ENCODE data around the gene GNB1.
"Not testable (repeated sequence)": the region's sequence is repeated elsewhere in the genome, so short reads cannot be mapped to it uniquely, and the experiment has no call there.

GNB1 gene

DNA sequence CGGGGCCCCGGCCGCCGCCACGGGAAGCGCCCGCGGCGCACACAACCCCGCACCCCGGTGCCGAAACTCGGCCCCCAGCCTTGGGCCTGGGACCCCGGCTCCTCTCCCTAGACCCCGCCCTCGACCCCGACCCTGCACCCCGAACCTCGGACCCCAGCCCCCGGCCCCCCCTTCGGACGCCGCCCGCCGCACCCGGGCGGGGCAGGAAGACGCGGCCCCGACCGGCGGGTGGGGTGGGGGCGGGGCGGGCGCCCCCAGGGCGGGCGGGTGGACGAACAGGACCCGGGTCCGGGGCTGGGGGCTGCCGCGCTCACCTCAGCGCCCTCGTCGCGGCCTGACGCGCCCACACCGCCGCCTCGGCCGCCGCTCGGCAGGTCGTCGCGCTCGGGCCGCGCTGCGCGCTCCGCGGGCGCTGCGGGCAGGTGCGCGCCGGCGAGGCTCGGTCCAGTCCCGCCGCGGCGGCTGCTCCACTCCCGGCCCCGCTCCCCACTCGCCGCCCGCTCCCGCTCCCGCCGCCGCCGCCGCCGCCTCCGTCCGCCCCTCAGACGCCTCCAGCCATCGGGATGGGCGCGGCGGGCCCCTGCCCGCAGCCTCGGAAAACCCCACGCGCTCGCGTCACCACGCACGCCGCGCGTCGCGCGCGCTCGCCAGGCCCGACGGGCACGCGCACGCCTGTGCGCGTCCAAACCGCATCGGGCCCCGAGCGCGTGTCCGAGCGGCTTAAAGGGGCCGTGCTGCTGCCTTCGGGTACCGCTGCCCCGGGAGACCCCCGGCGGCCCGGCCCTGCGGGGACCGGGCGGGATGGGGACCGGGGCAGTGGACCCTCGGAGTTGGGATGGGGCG is at the start of gene GNB1:
Gene GNB1 (minus strand): TSS at position 582 of the 843 bp plus-strand sequence. CDS start 65,634 bp downstream, outside the sequence.
- DNase-seq, result peak; percentile 88

DNA sequence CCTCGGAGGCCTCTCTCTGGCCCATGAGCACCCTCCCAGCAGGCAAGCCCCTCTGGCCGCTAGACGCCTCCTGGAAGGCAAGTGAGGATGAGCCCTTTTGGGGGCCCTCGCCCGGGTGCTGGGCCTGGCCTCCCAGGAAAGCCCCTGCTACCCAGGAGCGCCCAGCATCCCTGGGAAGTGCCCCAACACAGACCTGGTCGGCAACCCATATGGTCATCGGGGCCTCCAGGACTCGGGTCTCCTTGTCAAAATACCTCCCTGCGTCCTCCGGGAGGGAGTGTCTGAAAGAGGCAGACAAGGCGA is 49.2 kb upstream of the GNB1 start:
- DNase-seq, result no peak

DNA sequence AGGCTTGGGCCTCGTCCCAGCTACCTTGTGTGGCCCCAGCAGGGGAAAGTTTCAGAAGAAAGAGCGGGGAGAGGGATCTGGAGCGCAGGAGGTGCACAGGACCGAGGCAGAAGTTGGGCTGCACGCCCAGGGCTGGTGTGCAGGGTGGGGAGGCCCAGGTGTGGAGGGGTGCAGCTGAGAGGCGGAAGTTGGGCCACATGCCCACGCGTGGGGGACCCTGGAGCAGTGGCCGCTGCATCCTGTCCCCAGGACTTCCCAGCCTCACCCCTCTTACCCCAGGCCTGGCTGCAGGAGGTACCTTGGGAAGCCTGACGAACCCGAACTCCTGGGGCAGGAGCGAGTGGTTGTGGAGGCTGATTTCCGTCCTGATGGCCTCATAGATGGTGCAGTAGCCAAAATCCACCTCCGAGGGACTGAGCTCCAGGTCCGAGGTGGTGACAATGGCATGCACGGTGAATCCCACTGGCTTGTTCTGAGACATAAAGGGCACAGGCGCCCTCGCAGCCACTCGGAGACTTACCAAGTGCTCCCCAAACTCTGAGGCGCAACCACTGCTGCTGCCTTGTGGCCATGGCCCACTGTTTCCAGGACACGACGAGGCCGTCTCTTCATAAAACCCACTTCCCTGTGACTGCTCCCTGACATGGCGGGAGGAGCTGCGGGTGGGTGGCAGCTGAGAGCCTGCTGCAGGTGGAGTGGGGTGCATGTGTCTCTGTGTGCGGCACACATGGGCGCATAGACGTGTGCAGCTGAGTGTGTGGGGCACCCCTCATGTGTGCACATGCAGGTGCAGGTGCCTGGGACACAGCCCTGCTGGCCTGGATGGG is 48.6 kb upstream of the GNB1 start:
- DNase-seq, result no peak

DNA sequence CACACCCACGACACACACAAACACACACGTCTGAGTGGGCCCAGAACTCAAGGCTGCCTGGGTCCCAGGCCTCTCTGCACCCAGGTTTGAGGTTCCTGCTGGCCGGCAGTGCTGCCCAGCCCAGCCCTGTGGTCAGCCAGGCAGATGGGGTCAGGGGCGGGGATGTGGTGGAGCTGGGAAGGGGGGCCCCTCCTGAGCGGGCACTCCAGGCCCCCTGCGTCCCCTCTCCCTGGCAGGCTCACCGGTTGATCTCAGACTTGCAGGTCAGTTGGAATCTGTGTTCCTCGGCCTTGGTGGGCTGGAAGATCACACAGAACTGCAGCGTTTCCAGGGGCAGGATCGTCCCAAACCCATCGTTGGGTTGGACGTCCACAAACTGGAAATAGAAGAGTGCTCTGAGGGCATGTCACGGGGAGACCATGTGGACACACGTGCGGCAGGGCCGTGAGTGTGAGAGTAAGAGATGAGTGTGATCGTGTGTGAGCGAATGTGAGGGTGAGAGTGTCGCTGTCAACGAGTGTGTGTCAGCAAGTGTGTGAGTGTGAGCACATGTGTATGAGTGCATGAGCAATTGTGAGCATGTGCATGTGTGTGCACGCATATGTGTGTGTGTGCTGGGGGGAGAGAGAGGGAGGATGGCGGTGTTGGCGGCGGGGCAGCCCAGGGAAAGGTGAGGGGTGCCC is 47.9 kb upstream of the GNB1 start:
- no peak for DNase-seq

DNA sequence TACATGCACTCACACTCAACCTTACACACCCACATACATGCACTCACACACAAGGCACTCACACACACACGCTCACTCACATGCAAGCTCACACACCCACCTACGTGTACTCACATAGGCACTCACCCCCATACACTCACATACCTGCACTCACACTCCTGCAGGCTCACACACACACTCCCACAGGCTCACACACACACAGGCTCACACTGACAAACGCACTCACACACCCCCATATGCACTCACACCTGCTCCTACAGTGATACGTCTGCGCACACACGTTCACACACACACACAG is 47.3 kb upstream of the GNB1 start:
- no peak for DNase-seq

DNA sequence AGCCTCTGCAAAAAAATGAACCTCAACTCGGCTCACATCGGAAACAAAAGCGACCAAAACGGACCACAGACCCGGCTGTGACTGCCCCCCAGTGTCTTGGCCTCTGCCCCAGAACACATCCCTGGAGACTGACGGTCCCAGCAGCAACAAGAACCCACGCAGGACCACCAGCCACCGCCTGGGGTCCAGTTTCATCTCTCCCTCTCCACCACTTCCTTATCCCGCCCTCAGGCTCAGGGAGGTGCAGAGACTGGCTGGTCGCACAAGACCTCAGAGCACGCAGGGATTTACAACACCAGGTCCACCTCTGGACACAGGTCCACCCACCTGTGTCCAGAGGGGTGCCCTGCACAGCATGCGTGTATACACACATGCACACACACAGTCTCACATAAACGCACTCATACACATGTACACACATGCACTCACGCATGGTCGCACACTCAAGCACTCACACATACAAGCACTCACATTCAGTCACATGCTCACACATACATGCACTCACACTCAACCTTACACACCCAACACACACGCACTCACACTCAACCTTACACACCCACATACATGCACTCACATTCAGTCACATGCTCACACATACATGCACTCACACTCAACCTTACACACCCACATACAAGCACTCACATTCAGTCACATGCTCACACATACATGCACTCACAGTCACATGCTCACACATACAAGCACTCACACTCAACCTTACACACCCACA is 46.8 kb upstream of the GNB1 start:
- no peak for DNase-seq

DNA sequence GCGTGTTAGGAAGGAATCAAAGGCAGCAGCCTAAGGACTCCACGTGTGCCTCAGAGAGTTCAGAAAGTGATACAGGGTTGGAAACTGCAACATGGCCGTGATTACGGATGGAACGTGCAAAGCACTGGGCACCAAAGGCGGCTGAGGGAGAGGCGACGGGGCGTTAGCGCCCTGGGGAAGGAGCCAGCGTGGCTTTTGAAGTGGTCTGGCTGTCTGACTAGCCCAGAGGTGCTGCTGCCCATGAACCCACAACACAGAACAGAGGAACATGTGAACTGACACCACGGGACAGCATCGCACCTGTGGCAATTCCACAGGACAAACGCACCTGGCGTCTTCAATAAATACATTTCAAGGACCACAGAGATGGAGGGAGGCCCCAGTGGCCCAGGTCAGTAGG is 46.2 kb upstream of the GNB1 start:
- no peak for DNase-seq

DNA sequence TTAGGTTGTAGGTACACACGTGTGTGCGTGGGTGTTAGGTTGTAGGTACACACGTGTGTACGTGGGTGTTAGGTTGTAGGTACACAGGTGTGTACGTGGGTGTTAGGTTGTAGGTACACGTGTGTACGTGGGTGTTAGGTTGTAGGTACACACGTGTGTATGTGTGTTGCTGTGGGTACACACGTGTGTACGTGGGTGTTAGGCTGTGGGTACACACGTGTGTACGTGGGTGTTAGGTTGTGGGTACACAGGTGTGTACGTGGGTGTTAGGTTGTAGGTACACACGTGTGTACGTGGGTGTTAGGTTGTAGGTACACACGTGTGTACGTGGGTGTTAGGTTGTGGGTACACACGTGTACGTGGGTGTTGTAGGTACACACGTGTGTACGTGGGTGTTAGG is 44.0 kb upstream of the GNB1 start:
- not testable (repeated sequence) for DNase-seq

DNA sequence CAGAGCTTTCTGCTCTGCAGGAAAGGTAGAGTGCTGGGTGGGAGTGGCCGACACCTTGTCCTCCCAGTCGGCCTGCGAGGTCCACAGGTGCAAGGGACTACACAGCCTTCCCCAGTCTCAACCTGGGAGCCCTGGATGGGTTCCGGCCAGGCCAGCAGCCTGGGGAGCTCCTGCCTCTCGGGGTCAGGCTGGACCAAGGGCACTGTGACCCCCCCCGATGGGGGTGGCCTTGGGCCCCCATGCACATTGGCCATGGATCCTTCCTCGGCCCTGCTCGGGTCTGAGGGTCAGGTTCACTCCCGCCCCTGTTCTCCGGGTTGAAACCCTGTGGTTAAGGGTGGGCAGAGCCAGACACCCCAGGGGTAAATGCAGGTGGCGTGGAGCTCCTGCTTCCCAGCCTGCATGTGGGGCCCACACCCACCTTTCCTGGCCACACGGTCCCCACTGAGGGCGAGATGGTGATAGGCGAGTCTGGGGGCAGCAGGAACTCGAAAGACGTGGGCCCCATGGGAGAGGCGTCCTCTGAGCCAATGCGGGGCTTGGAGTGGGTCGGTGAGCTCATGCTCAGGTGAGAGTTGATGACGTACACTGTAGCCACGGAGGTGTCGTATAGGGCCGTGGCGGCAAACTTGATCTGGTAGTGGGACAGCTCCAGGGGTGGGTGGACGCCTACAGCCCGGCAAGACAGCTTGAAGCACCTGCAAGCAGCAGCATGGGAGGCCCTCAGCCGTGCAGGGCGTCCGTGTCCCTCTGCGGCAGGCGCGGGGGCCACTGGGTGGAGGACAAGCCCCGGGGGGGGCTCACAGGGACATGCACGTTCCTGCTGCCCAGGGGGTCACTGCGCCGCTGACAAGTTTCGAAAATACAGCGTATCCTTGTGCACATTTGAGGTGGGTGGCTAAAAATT is 39.0 kb upstream of the GNB1 start:
- DNase-seq, result no peak

DNA sequence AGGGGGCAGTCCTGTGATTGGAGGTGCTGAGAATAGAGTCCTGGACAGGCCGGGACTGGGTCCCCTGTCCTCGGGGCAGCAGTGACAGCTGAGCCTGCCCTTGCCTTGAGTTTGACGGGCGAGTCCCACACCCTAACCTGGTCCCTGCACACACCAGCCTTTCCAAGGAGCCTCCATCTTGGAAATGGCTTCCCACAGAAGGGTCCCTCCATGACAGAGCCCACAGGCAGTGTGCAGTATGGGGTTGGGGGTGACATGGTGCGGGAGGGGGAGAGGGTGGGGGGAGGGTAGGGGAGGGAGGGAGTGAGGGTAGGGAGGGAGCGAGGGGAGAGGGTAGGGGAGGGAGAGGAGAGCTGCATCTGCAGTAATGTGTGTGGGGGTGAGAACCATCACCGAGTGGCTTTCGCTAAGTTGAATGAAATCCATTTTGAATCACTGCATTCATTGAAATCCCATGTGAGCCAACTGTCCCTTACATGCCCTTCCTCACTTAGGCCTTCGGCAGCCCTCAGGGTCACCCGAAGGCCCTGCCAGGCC is 38.3 kb upstream of the GNB1 start:
- no peak for DNase-seq

DNA sequence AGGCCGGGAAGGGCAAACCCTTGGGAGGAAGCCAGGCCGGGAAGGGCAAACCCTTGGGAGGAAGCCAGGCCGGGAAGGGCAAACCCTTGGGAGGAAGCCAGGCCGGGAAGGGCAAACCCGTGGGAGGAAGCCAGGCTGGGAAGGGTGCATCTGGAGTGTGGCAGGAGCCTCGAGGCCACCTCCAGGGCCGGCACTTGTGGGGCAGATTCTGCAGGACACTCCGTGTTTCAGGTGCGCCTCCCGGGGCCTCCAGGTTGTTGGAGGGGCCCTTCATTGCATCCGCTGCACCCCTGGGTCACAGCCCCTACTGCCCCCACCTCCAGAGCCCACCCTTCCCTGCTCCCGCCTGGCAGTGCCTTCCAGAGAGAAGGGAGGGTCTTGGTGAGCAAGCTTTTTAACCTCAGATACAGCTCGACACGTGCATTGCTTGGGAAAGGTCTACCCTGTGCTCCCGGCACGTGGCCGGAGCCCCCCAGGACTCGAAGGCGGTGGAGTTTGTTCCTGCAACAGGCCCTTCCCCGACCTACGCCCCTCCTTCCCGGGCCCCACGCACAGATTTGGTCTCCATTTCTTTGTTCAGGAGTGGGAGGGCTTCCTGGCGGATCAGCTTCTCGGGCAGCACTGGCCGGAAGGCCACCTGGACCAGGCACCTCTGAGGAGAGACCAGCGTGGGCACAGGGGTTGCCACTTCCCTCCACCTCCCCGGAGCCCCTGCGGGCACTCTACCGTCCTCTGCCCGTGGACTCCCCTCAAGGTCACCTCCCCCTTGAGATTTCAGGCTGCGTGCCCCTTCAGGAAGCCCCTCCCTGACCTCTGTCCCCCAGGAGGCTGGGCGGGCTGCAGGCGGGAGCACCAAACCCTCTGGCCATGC is 37.6 kb upstream of the GNB1 start:
- no peak for DNase-seq

DNA sequence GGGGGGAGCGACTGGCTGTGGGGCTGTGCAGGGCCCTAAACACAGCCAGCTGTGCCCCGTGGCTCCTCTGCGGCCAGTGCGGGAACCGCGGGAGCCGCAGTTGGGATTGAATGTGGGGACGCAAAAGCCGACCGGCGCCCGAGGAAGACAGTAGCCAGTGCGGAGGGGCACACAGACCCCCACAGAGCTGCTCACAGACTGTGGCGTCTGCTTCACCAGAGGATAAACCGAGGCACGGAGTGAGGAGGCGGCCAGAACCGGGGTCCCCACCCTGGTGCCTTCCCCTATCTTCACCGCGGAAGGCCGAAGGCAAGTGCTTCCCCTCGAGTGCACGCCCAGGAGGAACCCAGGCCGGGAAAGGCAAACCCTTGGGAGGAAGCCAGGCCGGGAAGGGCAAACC is 36.9 kb upstream of the GNB1 start:
- DNase-seq, result no peak

DNA sequence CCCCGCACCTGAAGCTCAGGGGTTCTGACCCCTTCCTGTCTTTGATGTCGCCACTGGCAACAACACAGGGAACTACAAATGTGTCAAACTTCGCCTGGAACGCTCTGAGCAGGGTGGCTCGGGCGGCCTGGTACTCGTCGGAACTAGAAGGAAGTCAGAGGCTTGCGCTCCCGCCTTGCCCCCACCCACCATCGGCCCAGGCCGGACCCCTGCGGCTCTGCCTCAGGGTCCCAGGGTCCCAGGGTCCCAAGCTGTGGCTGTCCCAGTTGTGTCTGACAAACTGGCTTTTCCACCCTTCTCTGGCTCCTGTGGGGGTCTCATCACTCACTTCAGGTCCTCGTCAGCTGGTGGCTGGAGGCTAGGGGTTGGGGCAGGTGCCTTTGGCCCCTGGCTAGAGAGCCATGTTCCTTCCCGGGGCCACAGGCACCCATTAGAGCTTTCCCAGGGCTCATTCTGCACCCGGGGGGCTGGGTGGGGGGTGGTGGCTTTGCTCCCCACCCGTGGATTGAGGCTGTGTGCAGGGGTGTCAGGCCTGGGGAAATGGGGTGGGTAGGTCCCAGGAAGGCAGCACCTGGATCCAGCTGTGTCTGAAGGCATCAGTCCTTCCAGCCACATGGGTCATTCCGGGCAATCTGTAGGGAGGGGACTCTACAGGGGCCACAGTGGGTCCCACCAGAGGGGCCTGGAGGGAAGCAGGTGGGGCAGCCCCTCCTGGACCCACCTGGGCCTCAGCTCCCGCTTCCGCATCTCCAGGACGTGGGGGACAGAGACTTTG is 36.2 kb upstream of the GNB1 start:
- DNase-seq, result no peak

DNA sequence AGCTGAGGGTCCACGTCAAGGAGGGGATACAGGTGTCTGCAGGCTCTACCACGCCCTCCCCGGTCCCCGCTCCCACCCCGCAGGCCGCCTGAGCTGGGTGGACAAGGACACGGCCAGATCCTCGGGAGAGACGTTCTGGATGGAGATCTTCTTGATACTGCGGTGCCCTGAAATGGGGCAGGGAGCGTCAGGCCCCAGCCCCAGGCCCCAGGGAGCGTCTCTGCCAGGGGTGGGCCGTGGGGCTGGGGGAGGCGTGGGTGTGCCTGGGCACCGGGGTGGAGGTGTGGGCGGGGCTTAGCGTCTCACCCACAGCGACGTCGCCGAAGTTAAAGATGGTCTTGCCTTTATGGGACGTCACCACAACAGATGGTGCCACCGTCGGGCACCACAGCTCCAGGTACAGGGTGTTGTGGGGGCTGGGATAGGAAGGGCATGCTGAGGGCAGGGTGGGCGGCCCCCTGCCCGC is 35.5 kb upstream of the GNB1 start:
- no peak for DNase-seq

DNA sequence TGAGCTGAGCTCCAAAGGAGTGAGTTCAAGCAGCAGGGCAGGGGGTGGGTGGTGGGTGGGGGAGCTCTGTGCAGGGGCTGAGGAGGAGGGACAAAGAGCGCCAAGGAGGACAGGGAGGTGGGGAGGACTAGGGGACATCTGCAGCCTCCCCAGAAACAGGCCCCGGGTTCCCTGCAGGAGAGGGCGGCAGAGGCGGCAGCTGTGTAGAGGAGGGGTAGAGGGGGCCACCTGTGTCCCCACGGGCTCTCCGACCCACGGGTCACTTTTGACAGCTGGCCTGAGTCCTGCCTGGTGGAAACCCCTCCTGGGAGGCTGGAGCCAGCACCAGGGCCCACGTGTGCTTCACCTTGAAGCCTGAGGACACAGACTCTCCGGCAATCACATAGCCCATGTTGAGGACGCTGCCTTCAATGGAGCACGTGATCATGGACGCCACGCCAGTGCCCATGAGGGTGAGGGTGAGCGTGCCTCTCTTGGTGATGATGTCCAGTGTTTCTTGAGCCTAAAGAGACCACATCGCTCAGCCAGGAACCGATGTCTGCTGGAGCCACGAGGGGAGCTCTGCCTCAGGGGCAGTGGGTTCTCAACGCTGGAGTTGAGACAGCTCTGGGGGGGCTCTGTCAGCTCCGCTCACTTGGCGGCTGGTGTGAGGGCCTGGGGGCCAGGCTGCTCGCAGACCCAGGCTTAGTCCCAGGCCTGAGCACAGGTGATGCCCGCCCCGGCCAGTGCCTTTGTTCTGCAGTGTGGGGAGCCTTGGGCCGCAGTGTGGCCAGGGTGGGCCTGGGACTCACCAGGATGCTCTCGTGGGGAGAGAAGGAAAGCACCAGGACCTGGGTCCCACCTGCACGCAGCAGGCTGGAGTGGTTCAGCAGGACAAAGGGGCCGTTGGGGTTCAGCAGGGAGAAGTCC is 34.8 kb upstream of the GNB1 start:
- DNase-seq, result no peak

DNA sequence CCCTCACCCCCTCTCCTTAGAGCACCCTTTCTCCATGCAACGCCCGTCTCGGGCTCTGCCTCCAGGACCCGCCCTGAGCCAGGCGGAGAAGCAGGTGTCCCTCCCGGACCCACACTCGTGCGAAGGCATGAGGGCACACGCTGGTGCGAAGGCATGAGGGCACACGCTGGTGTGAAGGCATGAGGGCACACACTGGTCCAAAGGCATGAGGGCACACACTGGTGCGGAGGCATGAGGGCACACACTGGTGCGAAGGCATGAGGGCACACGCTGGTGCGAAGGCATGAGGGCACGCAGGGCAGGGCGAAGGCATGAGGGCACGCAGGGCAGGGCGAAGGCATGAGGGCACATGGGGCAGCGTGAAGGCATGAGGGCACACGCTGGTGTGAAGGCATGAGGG is 34.0 kb upstream of the GNB1 start:
- DNase-seq, result no peak

DNA sequence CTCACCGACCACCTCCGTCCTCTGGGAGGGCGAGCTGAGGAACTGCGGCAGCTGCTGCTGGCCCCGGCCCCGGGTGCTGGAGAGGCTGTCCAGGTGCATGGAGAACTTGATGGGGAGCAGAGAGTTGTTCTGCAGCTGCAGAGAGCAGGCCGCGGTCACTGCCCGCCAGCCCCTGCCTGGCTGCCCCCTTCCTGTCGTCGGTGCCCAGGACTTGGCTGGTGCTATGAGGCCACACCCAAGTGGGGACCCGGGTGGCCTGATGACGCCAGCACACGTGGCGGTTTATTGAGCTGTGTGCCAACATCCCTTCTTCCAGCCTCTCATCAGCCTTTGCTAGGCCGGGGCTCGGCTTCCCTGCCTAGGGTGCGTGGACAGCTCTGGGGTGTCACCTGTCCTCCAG is 33.5 kb upstream of the GNB1 start:
- no peak for DNase-seq

DNA sequence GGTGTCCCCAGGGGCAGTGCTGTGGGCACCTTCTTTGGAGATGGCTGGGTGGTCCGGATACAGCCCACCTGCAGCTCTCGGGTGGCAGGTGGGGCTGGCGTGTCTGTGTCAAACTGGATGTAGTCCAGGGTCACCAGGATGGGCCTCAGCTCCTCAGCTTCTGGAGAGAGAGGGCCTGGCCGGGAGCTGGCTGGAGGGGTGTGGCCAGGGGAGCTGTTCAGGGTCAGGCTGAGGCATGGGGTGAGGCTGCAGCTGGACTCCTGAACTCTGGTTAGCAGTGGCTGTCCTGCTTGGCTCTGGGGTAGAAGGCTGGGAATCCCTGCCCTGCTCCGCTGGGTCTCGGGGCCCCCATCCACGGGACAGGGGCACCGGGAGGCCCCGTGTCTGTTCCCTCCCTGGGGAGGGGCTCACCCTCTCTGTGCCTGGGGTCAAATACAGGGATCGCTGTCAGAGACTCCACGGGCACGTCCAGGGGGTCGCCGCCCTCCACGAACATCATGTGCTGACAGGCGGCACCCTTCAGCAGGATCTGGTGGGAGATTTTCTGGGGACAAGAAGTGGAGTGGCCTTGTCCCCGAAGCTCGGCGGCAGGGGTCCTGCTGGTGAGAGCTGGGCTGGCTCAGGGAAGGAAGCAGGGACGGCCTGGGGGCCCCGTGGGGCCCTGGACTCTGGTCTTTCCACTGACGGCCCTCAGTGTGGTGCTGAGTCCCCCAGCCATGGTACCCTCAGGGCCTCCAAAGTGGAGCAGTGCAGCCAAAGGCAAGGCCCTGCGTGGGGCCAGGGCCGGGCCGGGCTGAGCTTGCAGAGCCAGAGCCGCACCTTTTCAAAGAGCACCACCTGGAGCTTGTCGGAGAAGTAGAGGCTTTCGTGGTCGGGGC is 32.3 kb upstream of the GNB1 start:
- DNase-seq, result no peak

All from stimulated activated CD4-positive, alpha-beta T cell treated with anti-CD3 and anti-CD28 coated beads, Interleukin-15, amount 100 ng/mL, for 24 hours (primary cell).